ENCODE results near the gene ARRB1. TPM values are rescaled to one million over a fixed set of nuclear protein-coding genes. Genes with fewer than 3 reads are reported as not detected.

The ARRB1 gene
- total and polyA plus RNA-seq, 2 of the 13 experiments (the other 11 are each of a cell fraction or from before 2014, with no cell fraction given): 22.5 to 35.7 TPM

- no peak for TF ChIP-seq ZBTB49 (CRISPR knock-in tag; IDR thresholded peaks at IDR 0.05; ENCODE audit: borderline replicate concordance)
- no peak for TF ChIP-seq PBX3 (CRISPR knock-in tag; IDR thresholded peaks at IDR 0.05; ENCODE audit: borderline replicate concordance)
- TF ChIP-seq ONECUT2 (CRISPR knock-in tag; IDR thresholded peaks at IDR 0.05): no peak
- TF ChIP-seq ZNF530 (CRISPR knock-in tag; IDR thresholded peaks at IDR 0.05; ENCODE audit: low read depth): no peak
- TF ChIP-seq ZNF335 (CRISPR knock-in tag; IDR thresholded peaks at IDR 0.05): no peak
- TF ChIP-seq KDM5A (IDR thresholded peaks at IDR 0.05; ENCODE audit: borderline replicate concordance, low read length): no peak
- no peak for TF ChIP-seq TRIM22 (IDR thresholded peaks at IDR 0.05)
- no peak for TF ChIP-seq MTA1 (CRISPR knock-in tag; IDR thresholded peaks at IDR 0.05; ENCODE audit: borderline replicate concordance)
- TF ChIP-seq GABPA (IDR thresholded peaks at IDR 0.05; ENCODE audit: low read depth, low read length): no peak
- TF ChIP-seq GABPA (CRISPR knock-in tag; IDR thresholded peaks at IDR 0.05; ENCODE audit: low read depth): no peak
- peak; percentile 68 for TF ChIP-seq SALL1 (CRISPR knock-in tag; IDR thresholded peaks at IDR 0.05)
- no peak for TF ChIP-seq ZNF317 (CRISPR knock-in tag; IDR thresholded peaks at IDR 0.05)
- TF ChIP-seq EHMT2 (IDR thresholded peaks at IDR 0.05; ENCODE audit: borderline replicate concordance, low read depth, low read length): no peak
- TF ChIP-seq SPEN (CRISPR knock-in tag; IDR thresholded peaks at IDR 0.05; ENCODE audit: low read depth): no peak
- no peak for TF ChIP-seq IRF1 (CRISPR knock-in tag; IDR thresholded peaks at IDR 0.05; ENCODE audit: low read depth)
- TF ChIP-seq ZHX1 (CRISPR knock-in tag; IDR thresholded peaks at IDR 0.05; ENCODE audit: low read depth): no peak
- TF ChIP-seq TCF7L2 (IDR thresholded peaks at IDR 0.05; ENCODE audit: low read depth, low read length): no peak
- TF ChIP-seq ZNF34 (CRISPR knock-in tag; IDR thresholded peaks at IDR 0.05; ENCODE audit: borderline replicate concordance): no peak
- TF ChIP-seq ZSCAN20 (CRISPR knock-in tag; IDR thresholded peaks at IDR 0.05; ENCODE audit: borderline replicate concordance): no peak
These were observed 33.1 kb upstream of the ARRB1 start (continued) for GRCh38 chr11:75384438-75385080.
